ENCODE data around the gene CBLN3. TPM values are rescaled to one million over a fixed set of nuclear protein-coding genes. Genes with fewer than 3 reads are reported as not detected.
A peak's percentile ranks its signal among the peaks of the same experiment; 100 is the strongest.

Gene CBLN3
- total and polyA plus RNA-seq, 12 donors = 0.24 to 2.5 (median 0.92) TPM

DNA sequence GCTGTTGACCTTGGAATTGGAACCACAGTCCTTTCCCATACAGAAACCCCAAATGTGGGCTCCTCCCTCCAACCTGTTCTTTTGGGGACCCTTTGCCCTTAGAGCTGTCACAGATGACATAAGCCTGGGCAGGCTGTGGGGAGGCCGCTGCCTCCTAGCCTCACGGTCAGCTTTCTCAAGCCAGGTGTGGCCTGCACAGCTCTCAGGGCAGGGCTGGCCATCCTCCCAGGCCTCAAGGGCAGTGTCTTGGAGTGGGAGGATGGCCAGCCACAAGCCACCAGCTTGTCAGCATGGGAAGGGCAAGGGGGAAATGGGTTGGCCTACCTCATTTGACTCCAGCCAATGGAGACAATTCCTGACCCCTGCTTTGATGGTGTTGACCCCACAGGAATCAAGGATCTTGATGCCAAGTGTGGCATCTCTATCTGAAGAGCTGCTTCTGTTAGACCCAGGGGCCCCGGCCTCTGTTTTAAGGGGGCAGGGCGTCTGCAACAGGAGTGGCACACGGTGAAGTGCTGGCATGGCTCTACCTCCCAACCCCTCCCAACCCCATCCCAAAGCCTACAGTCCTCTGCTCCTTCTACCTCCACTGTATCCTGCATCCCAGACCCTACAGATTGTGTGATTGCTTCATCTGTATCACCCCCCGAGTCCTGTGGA is 11.5 kb downstream of the CBLN3 start:
- H3K36me3 ChIP-seq = peaks cover 0 to 32% (median 7%) of the 10 kb centered on the region in 9 donors
- intact Hi-C loops (cut with DNase I) = loop anchor here in 1 of 10 donors (10.0 kb wide), 1 partner anchor 53 kb away; the partner anchor contains the start of gene NFATC4
- no peak overlapping the region for H3K27ac ChIP-seq
- 73 to 79% methylated on average over 6 of the region's 6 CpGs for WGBS, 2 donors
- no peak for DNase-seq
- H3K4me1 ChIP-seq = peaks cover 0 to 13% (median 8%) of the 10 kb centered on the region in 9 donors
- H3K9me3 ChIP-seq = no peaks in the 10 kb centered on the region
- TF ChIP-seq, protein P1, sequence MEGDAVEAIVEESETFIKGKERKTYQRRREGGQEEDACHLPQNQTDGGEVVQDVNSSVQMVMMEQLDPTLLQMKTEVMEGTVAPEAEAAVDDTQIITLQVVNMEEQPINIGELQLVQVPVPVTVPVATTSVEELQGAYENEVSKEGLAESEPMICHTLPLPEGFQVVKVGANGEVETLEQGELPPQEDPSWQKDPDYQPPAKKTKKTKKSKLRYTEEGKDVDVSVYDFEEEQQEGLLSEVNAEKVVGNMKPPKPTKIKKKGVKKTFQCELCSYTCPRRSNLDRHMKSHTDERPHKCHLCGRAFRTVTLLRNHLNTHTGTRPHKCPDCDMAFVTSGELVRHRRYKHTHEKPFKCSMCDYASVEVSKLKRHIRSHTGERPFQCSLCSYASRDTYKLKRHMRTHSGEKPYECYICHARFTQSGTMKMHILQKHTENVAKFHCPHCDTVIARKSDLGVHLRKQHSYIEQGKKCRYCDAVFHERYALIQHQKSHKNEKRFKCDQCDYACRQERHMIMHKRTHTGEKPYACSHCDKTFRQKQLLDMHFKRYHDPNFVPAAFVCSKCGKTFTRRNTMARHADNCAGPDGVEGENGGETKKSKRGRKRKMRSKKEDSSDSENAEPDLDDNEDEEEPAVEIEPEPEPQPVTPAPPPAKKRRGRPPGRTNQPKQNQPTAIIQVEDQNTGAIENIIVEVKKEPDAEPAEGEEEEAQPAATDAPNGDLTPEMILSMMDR (IDR thresholded peaks at IDR 0.05) = no peak
- ATAC-seq = peak in 3 of 8 donors; percentile 3 to 24 (median 13)
- peaks cover 0 to 9% (median 0%) of the 10 kb centered on the region in 7 donors for H3K27me3 ChIP-seq
- no peak overlapping the region for H3K4me3 ChIP-seq

DNA sequence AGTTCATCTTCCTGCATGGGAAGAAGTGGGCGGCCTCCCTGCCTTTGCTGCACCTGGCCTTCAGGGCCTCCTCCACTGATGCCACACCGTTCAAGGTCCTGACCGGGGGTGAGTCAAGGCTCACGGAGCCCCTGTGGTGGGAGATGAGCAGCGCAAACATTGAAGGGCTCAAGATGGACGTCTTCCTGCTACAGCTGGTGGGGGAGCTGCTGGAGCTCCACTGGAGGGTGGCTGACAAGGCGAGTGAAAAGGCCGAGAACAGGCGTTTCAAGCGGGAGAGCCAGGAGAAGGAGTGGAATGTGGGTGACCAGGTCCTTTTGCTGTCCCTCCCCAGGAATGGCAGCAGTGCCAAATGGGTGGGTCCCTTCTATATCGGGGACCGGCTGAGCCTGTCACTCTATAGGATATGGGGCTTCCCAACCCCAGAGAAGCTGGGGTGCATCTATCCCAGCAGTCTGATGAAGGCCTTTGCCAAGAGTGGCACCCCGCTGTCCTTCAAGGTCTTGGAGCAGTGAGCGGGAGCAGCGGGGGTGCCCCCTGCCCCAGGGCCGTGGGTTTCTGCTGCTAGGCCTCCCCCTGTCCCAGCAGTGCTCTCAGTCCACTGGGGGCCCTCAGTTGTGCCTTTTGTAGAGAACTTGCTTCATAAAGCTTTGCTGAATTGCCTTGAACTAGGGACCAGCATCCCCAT is 12.4 kb downstream of the CBLN3 start:
- Histone ChIP-seq H3K4me1 (peaks cover 0 to 16% (median 8%) of the 10 kb centered on the region in 9 donors), H3K36me3 (peaks cover 0 to 41% (median 7%) of the 10 kb centered on the region in 9 donors), H3K4me3 (no peak overlapping the region), H3K27ac (no peak overlapping the region), H3K9me3 (no peaks in the 10 kb centered on the region), H3K27me3 (peaks cover 0 to 9% (median 0%) of the 10 kb centered on the region in 7 donors)
- intact Hi-C loops (cut with DNase I) = loop anchor here in 1 of 10 donors (10.0 kb wide), 1 partner anchor 52 kb away; the partner anchor contains the start of gene NFATC4
- TF ChIP-seq, protein P1 (IDR thresholded peaks at IDR 0.05) = no peak
- DNase-seq (no peak), ATAC-seq (no peak)
- 75 to 79% methylated on average over 16 of the region's 16 CpGs for WGBS, 2 donors

DNA sequence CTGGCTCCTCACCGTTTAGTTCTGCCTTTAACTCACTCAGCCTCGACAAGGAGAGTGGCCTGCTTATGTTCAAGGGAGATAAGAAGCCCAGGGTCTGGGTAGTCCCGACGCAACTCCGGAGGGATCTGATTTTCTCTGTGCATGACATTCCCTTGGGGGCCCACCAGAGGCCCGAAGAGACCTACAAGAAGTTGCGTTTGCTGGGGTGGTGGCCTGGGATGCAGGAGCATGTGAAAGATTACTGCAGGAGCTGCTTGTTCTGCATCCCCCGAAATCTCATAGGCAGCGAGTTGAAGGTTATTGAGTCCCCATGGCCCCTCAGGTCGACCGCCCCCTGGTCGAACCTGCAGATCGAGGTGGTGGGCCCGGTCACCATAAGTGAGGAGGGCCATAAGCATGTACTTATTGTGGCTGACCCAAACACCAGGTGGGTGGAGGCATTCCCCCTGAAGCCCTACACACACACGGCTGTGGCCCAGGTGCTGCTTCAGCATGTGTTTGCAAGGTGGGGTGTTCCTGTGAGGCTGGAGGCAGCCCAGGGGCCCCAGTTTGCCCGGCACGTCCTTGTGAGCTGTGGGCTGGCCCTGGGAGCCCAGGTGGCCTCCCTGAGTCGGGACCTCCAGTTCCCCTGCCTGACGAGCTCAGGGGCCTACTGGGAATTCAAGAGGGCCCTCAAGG is 13.1 kb downstream of the CBLN3 start:
- peaks cover 0 to 9% (median 0%) of the 10 kb centered on the region in 7 donors for H3K27me3 ChIP-seq
- H3K4me3 ChIP-seq = no peak overlapping the region
- intact Hi-C loops (cut with DNase I) = loop anchor here in 1 of 10 donors (10.0 kb wide), 1 partner anchor 52 kb away; the partner anchor contains the start of gene NFATC4
- TF ChIP-seq, protein P1 (IDR thresholded peaks at IDR 0.05) = no peak
- DNase-seq (no peak), ATAC-seq (no peak)
- WGBS, 2 donors = 69 to 71% methylated on average over 19 of the region's 19 CpGs
- H3K4me1 ChIP-seq = peaks cover 0 to 21% (median 8%) of the 10 kb centered on the region in 9 donors
- H3K36me3 ChIP-seq = peaks cover 0 to 48% (median 7%) of the 10 kb centered on the region in 9 donors
- no peak overlapping the region for H3K27ac ChIP-seq
- no peaks in the 10 kb centered on the region for H3K9me3 ChIP-seq

Data from heart right ventricle (tissue), 16 donors.